HG03196 (cell line): ENCODE data around the gene RGS14.
"Not testable (repeated sequence)": the region's sequence is repeated elsewhere in the genome, so short reads cannot be mapped to it uniquely, and the experiment has no call there.

Experiments
- ATAC-seq: cut with Tn5 transposase; IDR thresholded peaks from one replicate; pipeline ENCODE4 v1.9.1; 2021; ENCODE audit not compliant: unreplicated experiment

RGS14 gene

GRCh38 chr5:177346820-177347219, 10.9 kb upstream of the RGS14 start:
- ATAC-seq: no peak

DNA sequence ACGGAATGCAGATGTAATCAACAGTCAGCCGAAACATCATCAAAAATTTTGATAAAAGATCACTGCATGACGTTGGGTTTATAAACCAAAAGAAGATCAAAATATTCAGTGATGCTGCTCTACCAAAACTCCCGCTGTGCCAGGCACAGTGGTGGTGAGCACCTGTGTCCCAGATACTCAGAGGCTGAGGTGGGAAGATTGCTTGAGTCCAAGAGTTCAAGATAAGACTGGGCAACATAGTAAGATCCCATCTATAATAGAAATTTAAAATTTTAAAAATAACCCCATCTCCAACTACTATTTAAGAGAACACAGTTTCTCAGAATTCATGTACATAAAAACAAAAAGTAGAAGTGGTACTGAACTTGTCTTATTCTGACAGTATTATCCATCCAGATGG, 10.0 kb upstream of the RGS14 start:
- no peak for ATAC-seq

GRCh38 chr5:177349362-177349647, 8.4 kb upstream of the RGS14 start:
- ATAC-seq: no peak

- ATAC-seq: no peak
These were observed 8.0 kb upstream of the RGS14 start for GRCh38 chr5:177349762-177350161.

DNA sequence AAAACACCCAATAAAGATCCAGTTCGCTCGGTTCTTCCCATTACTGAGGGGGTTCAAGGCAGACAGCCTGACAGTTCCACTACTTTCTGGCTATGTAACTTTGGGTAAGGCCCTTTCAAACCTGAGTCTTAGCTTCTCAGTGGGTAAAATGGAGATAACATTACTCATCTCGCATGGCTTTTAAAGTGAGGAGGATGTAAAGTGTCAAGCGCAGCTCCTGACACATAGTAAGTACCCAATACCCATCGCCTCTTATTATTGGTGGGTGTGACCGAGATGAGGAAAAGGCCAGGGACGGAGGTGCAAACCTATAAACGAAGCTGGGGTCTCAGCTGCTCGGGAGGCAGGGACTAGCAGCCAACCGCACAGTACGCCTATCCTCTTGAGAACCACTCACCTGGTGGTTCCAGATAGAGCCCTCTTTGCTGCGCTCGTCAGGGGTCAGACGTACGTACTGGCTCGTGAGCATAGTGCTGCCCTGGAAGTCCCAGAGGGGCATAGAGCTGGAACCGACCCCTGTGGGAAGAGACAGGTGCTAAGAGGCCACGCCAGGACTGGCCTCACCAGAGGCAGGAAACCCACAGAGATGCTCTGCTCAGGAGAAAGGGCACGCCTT, 6.8 kb upstream of the RGS14 start:
- peak; percentile 13 for ATAC-seq

DNA sequence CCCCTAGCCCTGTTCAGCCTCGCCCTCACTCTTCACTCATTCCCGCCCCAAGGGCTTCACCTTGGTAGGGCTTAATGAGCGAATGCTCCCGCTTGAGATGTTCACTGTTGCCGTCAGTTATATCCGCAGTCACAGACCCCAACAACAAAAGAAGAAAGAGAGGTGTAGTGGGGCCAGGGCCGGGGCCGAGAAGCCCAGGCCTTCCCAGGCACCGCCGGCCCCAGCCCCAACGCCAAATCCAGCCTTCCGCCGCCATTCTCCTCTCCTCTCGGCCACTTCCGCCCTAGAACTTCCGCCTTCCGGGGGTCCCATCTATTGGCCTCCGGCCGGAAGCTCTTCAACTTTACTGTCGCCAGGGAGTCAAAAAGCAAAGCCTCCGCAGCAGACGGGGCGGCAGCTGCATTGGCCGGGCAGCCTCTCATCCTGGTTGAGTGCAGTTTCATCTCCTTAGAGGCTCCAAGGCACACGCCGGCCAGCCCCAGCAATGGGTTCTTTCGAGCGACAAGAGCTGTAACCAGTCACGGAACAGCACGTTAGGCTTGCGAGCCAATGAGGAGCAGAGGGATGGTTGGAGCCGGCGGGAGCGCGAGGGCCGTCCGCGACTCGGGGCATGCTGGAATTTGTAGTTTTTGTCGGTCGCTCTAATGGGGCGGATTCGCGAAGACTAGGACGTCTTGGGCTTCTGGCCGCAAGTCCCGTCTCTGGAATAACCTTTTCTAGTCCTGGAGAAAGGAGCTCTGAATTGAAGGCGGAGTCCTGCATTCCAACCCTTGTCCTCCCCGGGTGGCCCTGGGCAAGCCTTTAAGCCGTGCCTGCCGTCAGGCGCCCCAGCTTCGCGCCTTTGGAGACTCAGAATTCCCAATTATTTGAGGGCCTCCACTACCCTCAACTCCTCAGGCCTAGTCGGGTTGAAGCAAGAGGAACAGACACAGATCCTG, 6.1 kb upstream of the RGS14 start, which contains the start of gene LMAN2:
TSS of gene LMAN2 (minus strand) at position 277 of the 938 bp plus-strand sequence. CDS start at position 256, 21 bp downstream.
- ATAC-seq: peak; percentile 89

- ATAC-seq: no peak
These were observed 4.6 kb upstream of the RGS14 start for GRCh38 chr5:177353093-177353492.

DNA sequence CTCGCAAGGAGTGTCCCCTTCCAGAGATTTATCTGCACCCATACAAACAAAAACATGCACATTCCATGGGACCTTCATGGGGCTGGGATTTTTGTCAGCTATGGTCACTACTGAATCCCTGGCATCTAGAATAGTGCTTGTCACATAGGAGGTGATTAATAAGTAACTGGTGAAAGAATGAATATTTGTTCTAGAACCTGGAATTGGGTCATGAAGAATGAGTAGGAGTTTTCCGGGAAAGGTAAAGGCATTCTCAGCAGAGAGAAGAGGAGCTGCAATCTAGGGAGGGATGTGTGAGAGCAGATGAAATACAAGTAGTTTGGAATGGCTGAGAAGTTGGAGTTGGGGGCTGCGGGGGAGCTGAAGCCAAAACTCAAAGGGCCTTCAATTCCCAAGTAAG, 3.5 kb upstream of the RGS14 start:
- no peak for ATAC-seq

- ATAC-seq: no peak
These were observed 3.0 kb upstream of the RGS14 start for GRCh38 chr5:177354711-177355110.

- no peak for ATAC-seq
These were observed 2.4 kb upstream of the RGS14 start for GRCh38 chr5:177355162-177355867.

- no peak for ATAC-seq
These were observed 1.9 kb upstream of the RGS14 start for GRCh38 chr5:177355868-177356168.

GRCh38 chr5:177356746-177357145, 978 bp upstream of the RGS14 start:
- ATAC-seq: no peak

GRCh38 chr5:177357146-177357458, 622 bp upstream of the RGS14 start:
- no peak for ATAC-seq

GRCh38 chr5:177358370-177358819, 671 bp downstream of the RGS14 start:
- ATAC-seq: no peak

- ATAC-seq: no peak
These were observed 1.7 kb downstream of the RGS14 start for GRCh38 chr5:177359451-177359851.

- no peak for ATAC-seq
These were observed 2.1 kb downstream of the RGS14 start for GRCh38 chr5:177359860-177360259.

DNA sequence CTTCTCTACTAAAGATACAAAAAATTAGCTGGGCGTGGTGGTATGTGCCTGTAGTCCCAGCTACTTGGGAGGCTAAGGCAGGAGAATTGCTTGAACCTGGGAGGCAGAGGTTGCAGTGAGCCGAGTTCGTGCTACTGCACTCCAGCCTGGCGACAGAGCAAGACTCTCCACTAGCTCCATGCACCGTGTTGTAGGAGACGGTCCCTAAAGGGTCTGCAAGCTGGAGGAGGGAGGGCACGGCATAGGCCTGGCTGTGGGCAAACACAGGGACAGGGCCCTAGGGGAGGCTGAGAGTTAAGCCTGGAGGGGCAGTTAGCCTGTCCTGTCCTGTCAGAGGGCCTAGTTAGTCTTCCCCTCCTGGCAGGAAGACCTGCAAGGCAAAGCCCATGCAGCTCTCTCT, 3.0 kb downstream of the RGS14 start:
- not testable (repeated sequence) for ATAC-seq

GRCh38 chr5:177361418-177362291, 3.9 kb downstream of the RGS14 start:
- no peak for ATAC-seq

- no peak for ATAC-seq
These were observed 4.5 kb downstream of the RGS14 start for GRCh38 chr5:177362292-177362609.

DNA sequence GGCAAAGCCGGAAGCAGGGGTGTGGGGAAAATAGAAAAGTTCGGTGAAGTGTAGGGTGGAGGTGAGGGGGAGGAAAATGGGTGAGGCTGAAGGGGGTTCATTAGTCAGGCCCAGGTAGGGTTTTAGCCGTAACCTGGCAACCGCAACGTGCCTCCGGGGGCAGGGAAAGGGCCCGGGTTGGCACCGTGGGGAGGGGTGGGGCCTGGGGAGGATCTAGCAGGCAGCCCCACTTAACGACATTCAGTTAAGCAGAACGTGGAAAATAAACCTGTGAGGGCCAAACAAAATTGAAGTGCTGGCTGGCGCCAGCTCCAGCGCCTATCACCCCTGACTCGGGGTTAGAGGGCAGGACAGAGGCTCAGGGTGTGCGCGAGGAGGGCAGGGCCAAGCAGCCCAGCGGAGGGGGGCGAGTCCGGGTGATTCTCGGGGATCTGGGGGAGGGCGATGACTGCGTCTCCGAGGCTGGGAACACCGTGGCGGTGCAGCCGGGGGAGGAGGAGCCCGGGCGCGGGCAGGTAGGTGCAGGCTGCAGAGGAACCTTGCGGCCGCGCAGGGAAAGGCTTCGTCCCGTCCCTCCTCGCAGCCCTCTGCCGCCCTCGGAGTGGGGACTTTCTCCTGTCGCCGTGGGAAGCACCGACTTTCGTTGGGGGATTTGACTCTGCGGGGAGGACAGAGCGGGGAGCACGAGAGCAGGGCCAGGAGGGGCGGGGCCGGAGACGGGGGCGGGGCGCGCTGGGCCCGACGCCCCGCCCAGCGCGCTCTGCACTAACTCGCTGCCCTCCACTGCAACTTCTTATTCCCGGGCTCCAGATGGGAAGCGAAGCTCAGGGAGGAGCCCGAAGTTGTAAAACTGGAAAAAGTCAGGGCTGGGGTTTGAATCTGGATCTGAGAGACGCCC, 5.1 kb downstream of the RGS14 start:
- ATAC-seq: peak; percentile 29
